Measurements from ENCODE around the gene LSG1.

GRCh38 chr3:194667363-194667762 is 4.6 kb downstream of the LSG1 start:
- TF ChIP-seq, protein P1, sequence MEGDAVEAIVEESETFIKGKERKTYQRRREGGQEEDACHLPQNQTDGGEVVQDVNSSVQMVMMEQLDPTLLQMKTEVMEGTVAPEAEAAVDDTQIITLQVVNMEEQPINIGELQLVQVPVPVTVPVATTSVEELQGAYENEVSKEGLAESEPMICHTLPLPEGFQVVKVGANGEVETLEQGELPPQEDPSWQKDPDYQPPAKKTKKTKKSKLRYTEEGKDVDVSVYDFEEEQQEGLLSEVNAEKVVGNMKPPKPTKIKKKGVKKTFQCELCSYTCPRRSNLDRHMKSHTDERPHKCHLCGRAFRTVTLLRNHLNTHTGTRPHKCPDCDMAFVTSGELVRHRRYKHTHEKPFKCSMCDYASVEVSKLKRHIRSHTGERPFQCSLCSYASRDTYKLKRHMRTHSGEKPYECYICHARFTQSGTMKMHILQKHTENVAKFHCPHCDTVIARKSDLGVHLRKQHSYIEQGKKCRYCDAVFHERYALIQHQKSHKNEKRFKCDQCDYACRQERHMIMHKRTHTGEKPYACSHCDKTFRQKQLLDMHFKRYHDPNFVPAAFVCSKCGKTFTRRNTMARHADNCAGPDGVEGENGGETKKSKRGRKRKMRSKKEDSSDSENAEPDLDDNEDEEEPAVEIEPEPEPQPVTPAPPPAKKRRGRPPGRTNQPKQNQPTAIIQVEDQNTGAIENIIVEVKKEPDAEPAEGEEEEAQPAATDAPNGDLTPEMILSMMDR (conservative IDR thresholded peaks at IDR 0.05; ENCODE audit: low read length) = no peak
- TF ChIP-seq EZH2phosphoT487 (IDR thresholded peaks at IDR 0.05; ENCODE audit: borderline replicate concordance) = no peak

Data from Loucy (cell line).